ENCODE results near the gene TESK2. TPM values are rescaled to one million over a fixed set of nuclear protein-coding genes. Genes with fewer than 3 reads are reported as not detected.

Gene TESK2
- total RNA-seq, 2 experiments from 2014 or later: 4.9 to 6.6 TPM

GRCh38 chr1:45510972-45511527 lies 20.1 kb upstream of the TESK2 start:
- H3K4me2 ChIP-seq (ENCODE audit: low read length): no peak overlapping the region

GRCh38 chr1:45510036-45510971 lies 19.3 kb upstream of the TESK2 start:
- ChIA-PET POLR2A (interaction anchor here (0.7 kb wide), 2 partner anchors 58 to 817 kb away, joined by 3 read pairs; no protein-coding TSS in a partner anchor), CTCF (ENCODE audit: unreplicated experiment) (no interaction called here)
- H2AFZ ChIP-seq (ENCODE audit: low read length): no peak overlapping the region
- intact Hi-C loops (cut with micrococcal nuclease; ENCODE audit: unreplicated experiment): loop anchor here (10.0 kb wide), 1 partner anchor 344 kb away; no protein-coding TSS in a partner anchor
- no peak for TF ChIP-seq EZH2phosphoT487 (IDR thresholded peaks at IDR 0.05; ENCODE audit: borderline replicate concordance, low read depth, low read length)
- TF ChIP-seq, protein P1, sequence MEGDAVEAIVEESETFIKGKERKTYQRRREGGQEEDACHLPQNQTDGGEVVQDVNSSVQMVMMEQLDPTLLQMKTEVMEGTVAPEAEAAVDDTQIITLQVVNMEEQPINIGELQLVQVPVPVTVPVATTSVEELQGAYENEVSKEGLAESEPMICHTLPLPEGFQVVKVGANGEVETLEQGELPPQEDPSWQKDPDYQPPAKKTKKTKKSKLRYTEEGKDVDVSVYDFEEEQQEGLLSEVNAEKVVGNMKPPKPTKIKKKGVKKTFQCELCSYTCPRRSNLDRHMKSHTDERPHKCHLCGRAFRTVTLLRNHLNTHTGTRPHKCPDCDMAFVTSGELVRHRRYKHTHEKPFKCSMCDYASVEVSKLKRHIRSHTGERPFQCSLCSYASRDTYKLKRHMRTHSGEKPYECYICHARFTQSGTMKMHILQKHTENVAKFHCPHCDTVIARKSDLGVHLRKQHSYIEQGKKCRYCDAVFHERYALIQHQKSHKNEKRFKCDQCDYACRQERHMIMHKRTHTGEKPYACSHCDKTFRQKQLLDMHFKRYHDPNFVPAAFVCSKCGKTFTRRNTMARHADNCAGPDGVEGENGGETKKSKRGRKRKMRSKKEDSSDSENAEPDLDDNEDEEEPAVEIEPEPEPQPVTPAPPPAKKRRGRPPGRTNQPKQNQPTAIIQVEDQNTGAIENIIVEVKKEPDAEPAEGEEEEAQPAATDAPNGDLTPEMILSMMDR (conservative IDR thresholded peaks at IDR 0.05; ENCODE audit: low read length): no peak
- no peak for DNase-seq (ENCODE audit: low spot score)
- H3K9me2 ChIP-seq (ENCODE audit: insufficient read depth, low read length): no peaks in the 10 kb centered on the region
- no peak overlapping the region for H3K4me3 ChIP-seq (ENCODE audit: low read depth, low read length, poor library complexity, severe bottlenecking)
- TSS peak; percentile 50 for BruUV-seq (replicated peaks)
- no peak overlapping the region for H3K4me2 ChIP-seq (ENCODE audit: low read length)
- H3K27ac ChIP-seq (ENCODE audit: low read depth, low read length, poor library complexity, severe bottlenecking): no peak overlapping the region
- peaks cover 82% of the 10 kb centered on the region for H3K36me3 ChIP-seq (ENCODE audit: insufficient read depth, low read length)
- peaks cover 9% of the 10 kb centered on the region; the same call in 1 of the 2 replicates for H3K79me2 ChIP-seq (ENCODE audit: insufficient read depth, low read depth, low read length)
- 0 out of 2 replicates have a peak, but pooled peaks cover 4% of the 10 kb centered on the region for H4K20me1 ChIP-seq (ENCODE audit: insufficient read depth, low read length)
- H3K9me3 ChIP-seq (ENCODE audit: low read length): no peaks in the 10 kb centered on the region
- H3K4me1 ChIP-seq (ENCODE audit: insufficient read depth, low read length, poor library complexity, severe bottlenecking): no peaks in the 10 kb centered on the region

More at GRCh38 chr1:45510972-45511527, 20.1 kb upstream of the TESK2 start:
- Histone ChIP-seq H3K79me2 (ENCODE audit: insufficient read depth, low read depth, low read length) (peaks cover 16% of the 10 kb centered on the region; the same call in 1 of the 2 replicates), H4K20me1 (ENCODE audit: insufficient read depth, low read length) (peaks cover 9% of the 10 kb centered on the region), H3K9me2 (ENCODE audit: insufficient read depth, low read length) (no peaks in the 10 kb centered on the region), H3K9me3 (ENCODE audit: low read length) (no peaks in the 10 kb centered on the region), H3K4me3 (ENCODE audit: low read depth, low read length, poor library complexity, severe bottlenecking) (no peak overlapping the region), H2AFZ (ENCODE audit: low read length) (no peak overlapping the region), H3K36me3 (ENCODE audit: insufficient read depth, low read length) (peaks cover 90% of the 10 kb centered on the region), H3K27ac (ENCODE audit: low read depth, low read length, poor library complexity, severe bottlenecking) (no peak overlapping the region), H3K4me1 (ENCODE audit: insufficient read depth, low read length, poor library complexity, severe bottlenecking) (peaks cover 3% of the 10 kb centered on the region)
- no peak for DNase-seq (ENCODE audit: low spot score)
- BruUV-seq (replicated peaks): no TSS peak
- CTCF ChIA-PET (ENCODE audit: unreplicated experiment): no interaction called here
- intact Hi-C loops (cut with micrococcal nuclease; ENCODE audit: unreplicated experiment): loop anchor here (10.0 kb wide), 1 partner anchor 344 kb away; no protein-coding TSS in a partner anchor
- TF ChIP-seq EZH2phosphoT487 (IDR thresholded peaks at IDR 0.05; ENCODE audit: borderline replicate concordance, low read depth, low read length): no peak
- TF ChIP-seq, protein P1 (conservative IDR thresholded peaks at IDR 0.05; ENCODE audit: low read length): no peak
- POLR2A ChIA-PET: interaction anchor here (0.7 to 1.5 kb wide), 4 partner anchors 9 to 816 kb away, joined by 3 to 5 read pairs (median 3); partner anchors contain the start of gene PRDX1

Measured in OCI-LY7 (cell line).